Transverse colon (tissue), 4 donors: ENCODE results near the gene CEP83. TPM values are rescaled to one million over a fixed set of nuclear protein-coding genes. Genes with fewer than 3 reads are reported as not detected.

ENCODE experiments used
- DNase-seq: peaks from one replicate; pipeline ENCODE4 v3.0.0-alpha.2; 2019
- H3K27ac ChIP-seq, 4 donors: fragments of 200-600 bp; sonication (generic); 2 replicates each; pipeline ENCODE4 v1.5.1; 2016 to 2018; ENCODE audit warnings: inconsistent platforms in 4 of 4
- H3K27me3 ChIP-seq: fragments of 200-600 bp; sonication (generic); 2 replicates; pipeline ENCODE4 v1.5.1; 2017; ENCODE audit warnings: inconsistent platforms
- H3K36me3 ChIP-seq, 4 donors: fragments of 200-600 bp; sonication (generic); 2 replicates each; pipeline ENCODE4 v1.5.1; 2017 to 2019; ENCODE audit warnings: inconsistent platforms in 4 of 4
- H3K4me1 ChIP-seq, 4 donors: fragments of 200-600 bp; sonication (generic); 2 replicates each; pipeline ENCODE4 v1.5.1; 2017 to 2020; ENCODE audit warnings: inconsistent platforms in 4 of 4
- H3K4me3 ChIP-seq, 4 donors: fragments of 200-600 bp; sonication (generic); 1 replicate in 1 of 4; 2 replicates in 3 of 4; pipeline versions ENCODE4 v1.5.1 to v1.6.1; 2017 to 2019; ENCODE audit warnings: inconsistent platforms in 4 of 4
- H3K9me3 ChIP-seq, 2 donors: fragments of 200-600 bp; sonication (generic); 2 replicates each; pipeline ENCODE4 v1.5.1; 2017 to 2019; ENCODE audit warnings: inconsistent platforms in 2 of 2
- EP300 ChIP-seq: sonication (generic); formaldehyde crosslinking; IDR thresholded peaks from one replicate; pipeline ENCODE4 v1.6.1; 2017; ENCODE audit warnings: antibody characterized with exemption, low read depth
- POLR2A ChIP-seq: fragments of 450-650 bp; IDR thresholded peaks from one replicate; pipeline ENCODE4 v1.6.1; 2016; ENCODE audit warnings: antibody characterized with exemption, mild to moderate bottlenecking, moderate library complexity
- POLR2AphosphoS5 ChIP-seq, 3 donors: sonication (generic); formaldehyde crosslinking; IDR thresholded peaks; one replicate each; pipeline ENCODE4 v1.6.1; 2016; ENCODE audit warnings: antibody characterized with exemption in 3 of 3
- WGBS, 2 donors: methylation state at CpG; one replicate each; pipeline ENCODE4 v1.1.5; 2018; ENCODE audit warnings: low coverage in 1 of 2; 5-methylcytosine and 5-hydroxymethylcytosine counted together
- in situ Hi-C, 4 donors: fragments of 200-750 bp; cut with MboI; loops; one replicate each; pipeline versions ENCODE4 v1.15.0 to v1.15.1; 2017; ENCODE audit warnings: low sequenced_read_pairs in 3 of 4, low pct_ligation_motif_present in 1 of 4, low pct_unique_long_range_greater_than_20kb in 1 of 4
- intact Hi-C: fragments of 100-400 bp; cut with DNase I; formaldehyde crosslinking; loops from one replicate; pipeline ENCODE4 v1.15.1; 2023; ENCODE audit warnings: low total_unique reads
- total RNA-seq, 4 donors: library from RNA; depleted of rRNA; stranded (reverse); fragments of >200 nt; gene quantifications; one replicate each; pipeline ENCODE4 v1.1.0, GENCODE V29; 2016
- TF ChIP-seq, protein P1 (sequence below), 5 experiments: fragments of 200-600 bp in 3 of 5; fragments of 450-650 bp in 2 of 5; sonication (generic) in 3 of 5; IDR thresholded peaks; 1 replicate in 2 of 5; 2 replicates in 3 of 5; pipeline ENCODE4 v1.5.1; 2016 to 2017; ENCODE audit warnings: antibody characterized with exemption in 5 of 5, inconsistent platforms in 3 of 5, mild to moderate bottlenecking in 2 of 5, moderate library complexity in 1 of 5

Gene CEP83
- total RNA-seq, 4 donors from 2014 or later = 3.0 to 104 (median 17.0) TPM

DNA sequence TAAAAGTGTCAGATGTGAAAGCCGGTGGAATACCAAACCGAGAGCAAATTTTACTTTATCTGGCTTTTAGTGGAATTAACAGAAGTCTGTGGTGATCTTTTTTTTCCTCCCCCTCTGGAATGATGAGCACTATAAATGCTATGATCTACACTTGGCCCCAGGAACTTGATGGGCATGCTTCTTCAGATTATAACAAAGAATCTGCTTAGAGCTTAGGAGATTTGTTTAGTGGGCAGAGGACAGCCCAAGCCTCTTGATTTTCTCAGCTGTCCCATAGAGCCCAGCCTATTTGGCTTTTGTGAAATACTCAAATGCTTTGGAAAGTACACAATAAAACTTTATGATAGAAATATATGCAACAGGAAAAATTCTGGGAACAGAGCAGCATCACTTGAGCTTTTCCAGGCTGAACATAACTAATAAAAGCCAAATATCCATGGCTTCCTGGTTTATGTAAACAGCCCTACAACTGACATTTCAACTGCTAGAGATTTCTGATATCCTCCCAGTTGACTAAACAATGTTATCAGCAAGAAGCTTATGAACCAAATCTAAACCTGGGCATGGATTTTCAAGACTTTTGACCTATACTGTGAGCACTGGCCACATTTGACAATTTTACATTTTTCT lies 161.7 kb downstream of the CEP83 start:
- WGBS, 2 donors = 54 to 67% methylated on average over 2 of the region's 2 CpGs
- peak; percentile 33 for TF ChIP-seq EP300
- peak in 2 of 3 donors; percentile 19 to 49 for TF ChIP-seq POLR2AphosphoS5 (IDR thresholded peaks at IDR 0.05)
- no peak for TF ChIP-seq POLR2A
- TF ChIP-seq, protein P1, sequence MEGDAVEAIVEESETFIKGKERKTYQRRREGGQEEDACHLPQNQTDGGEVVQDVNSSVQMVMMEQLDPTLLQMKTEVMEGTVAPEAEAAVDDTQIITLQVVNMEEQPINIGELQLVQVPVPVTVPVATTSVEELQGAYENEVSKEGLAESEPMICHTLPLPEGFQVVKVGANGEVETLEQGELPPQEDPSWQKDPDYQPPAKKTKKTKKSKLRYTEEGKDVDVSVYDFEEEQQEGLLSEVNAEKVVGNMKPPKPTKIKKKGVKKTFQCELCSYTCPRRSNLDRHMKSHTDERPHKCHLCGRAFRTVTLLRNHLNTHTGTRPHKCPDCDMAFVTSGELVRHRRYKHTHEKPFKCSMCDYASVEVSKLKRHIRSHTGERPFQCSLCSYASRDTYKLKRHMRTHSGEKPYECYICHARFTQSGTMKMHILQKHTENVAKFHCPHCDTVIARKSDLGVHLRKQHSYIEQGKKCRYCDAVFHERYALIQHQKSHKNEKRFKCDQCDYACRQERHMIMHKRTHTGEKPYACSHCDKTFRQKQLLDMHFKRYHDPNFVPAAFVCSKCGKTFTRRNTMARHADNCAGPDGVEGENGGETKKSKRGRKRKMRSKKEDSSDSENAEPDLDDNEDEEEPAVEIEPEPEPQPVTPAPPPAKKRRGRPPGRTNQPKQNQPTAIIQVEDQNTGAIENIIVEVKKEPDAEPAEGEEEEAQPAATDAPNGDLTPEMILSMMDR (IDR thresholded peaks at IDR 0.05) = no peak
- H3K36me3 ChIP-seq = no peaks in the 10 kb centered on the region
- H3K9me3 ChIP-seq = no peaks in the 10 kb centered on the region
- peak overlapping the region; percentile 17 to 67 (median 48) for H3K27ac ChIP-seq
- in situ Hi-C loops (no loop called here), intact Hi-C loops (no loop called here)
- no peak for DNase-seq
- no peak overlapping the region for H3K4me3 ChIP-seq
- H3K4me1 ChIP-seq = peaks cover 6 to 33% (median 24%) of the 10 kb centered on the region in 4 donors
- no peaks in the 10 kb centered on the region for H3K27me3 ChIP-seq

DNA sequence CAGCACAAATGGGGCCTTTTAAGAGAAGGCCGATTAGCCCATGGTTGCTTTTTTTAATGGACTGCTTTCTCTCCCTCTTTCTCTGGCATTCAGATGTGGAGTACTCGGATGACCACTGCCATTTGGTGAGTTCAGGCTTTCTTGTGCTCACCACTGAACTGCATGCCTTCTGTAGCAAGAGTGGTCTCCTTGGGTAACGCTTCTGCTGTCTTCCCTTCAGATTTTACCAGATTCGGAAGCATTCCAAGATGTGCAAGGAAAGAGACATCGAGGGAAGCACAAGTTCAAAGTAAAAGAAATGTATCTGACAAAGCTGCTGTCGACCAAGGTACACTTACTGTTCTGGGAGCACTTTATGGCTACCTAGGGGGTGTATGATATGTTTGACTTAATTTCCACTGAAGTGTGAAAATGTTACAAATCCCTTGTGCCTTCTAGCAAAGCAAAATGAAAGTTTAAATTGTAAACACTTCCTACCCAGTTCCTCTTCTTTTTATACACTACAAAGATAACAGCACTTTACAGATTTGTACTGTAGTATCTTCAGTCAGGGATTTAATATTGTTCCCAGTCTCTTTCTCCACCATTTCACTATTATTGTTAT lies 162.5 kb downstream of the CEP83 start:
- H3K4me3 ChIP-seq = no peak overlapping the region
- H3K27ac ChIP-seq = peak overlapping the region in 3 of 4 donors; percentile 17 to 67 (median 51)
- no peaks in the 10 kb centered on the region for H3K9me3 ChIP-seq
- DNase-seq = no peak
- in situ Hi-C loops (no loop called here), intact Hi-C loops (no loop called here)
- WGBS, 2 donors = 84 to 85% methylated on average over 4 to 6 of the region's 6 CpGs
- TF ChIP-seq, protein P1 (IDR thresholded peaks at IDR 0.05) = no peak
- TF ChIP-seq POLR2AphosphoS5 (IDR thresholded peaks at IDR 0.05) (no peak), POLR2A (no peak), EP300 (no peak)
- no peaks in the 10 kb centered on the region for H3K36me3 ChIP-seq
- no peaks in the 10 kb centered on the region for H3K27me3 ChIP-seq
- H3K4me1 ChIP-seq = peaks cover 6 to 33% (median 24%) of the 10 kb centered on the region in 4 donors

DNA sequence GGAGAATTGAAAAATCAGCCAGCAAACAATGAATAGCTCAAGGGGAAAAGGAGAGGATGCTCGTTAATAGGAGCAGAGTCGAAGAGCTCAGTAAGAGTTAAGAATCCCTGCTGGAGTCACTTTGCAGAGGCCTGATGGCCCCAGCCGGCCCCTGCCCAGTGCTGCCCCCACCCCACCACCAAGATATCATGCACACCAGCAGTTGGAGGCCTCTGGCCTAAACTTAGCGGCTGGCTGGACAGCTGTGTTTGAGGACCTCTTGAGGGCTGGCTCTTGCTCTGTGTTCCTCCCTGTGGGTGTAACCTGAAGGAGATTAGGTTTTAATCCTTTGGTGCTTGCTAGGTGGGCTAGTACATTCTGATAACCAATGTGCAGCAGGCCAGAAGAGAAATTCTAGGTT lies 169.3 kb downstream of the CEP83 start:
- WGBS, 2 donors = 63 to 76% methylated on average over 3 to 4 of the region's 4 CpGs
- DNase-seq = no peak
- H3K27ac ChIP-seq = peak overlapping the region in 3 of 4 donors; percentile 35 to 45 (median 39)

More for the DNA sequence above, 169.3 kb downstream of the CEP83 start:
- no peaks in the 10 kb centered on the region for H3K9me3 ChIP-seq
- no peaks in the 10 kb centered on the region for H3K36me3 ChIP-seq
- in situ Hi-C loops (no loop called here), intact Hi-C loops (no loop called here)
- H3K27me3 ChIP-seq = no peaks in the 10 kb centered on the region
- H3K4me1 ChIP-seq = peaks cover 4 to 22% (median 15%) of the 10 kb centered on the region in 4 donors
- no peak overlapping the region for H3K4me3 ChIP-seq
- TF ChIP-seq EP300 = no peak
- no peak for TF ChIP-seq POLR2AphosphoS5 (IDR thresholded peaks at IDR 0.05)
- TF ChIP-seq, protein P1 (IDR thresholded peaks at IDR 0.05) = no peak
